NCI-H524 treated with DMSO at 0.1 percent for 48 hours (cell line): ENCODE measurements around the gene DPYSL4.
"Not testable (repeated sequence)": the region's sequence is repeated elsewhere in the genome, so short reads cannot be mapped to it uniquely, and the experiment has no call there.

Source experiments
- DNase-seq: peaks from one replicate; lab custom pipeline; 2025; lab: John Stamatoyannopoulos, UW

The DPYSL4 gene

DNA sequence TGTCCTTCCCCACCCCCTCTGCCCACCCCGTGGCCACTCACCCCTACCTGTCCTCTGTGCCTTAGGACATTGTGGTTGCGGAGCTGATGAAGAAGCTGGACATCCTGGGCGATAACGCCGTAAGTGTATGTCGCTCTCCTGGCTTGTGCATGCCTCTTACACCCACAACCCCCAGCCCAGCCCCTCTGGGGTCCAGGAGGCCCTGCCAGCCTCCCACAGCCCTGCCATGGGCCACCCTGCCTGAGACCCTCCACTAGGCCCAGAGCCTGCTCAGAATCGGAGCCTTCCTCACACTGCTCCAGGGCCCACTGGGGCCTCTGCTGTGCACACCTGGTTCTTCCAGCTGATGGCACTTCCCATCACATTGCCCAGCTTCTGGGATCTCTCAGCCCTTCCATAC, 36.8 kb upstream of the DPYSL4 start:
- no peak for DNase-seq

DNA sequence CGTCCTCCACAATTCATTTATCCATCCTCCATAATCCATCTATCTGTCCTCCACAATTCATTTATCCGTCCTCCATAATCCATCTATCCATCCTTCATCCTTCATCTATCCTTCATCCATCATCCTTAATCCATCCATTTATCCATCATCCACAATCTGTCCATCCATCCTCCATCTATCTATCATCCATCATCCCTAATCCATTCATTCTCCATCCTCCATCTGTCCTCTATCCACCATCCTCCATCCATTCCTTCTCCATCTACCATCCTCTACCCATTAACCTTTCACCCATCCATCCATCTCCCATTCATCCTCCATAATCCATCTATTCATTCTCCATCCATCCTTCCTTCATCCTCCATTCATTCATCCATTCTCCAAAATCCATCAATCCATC, 36.0 kb upstream of the DPYSL4 start:
- no peak for DNase-seq

DNA sequence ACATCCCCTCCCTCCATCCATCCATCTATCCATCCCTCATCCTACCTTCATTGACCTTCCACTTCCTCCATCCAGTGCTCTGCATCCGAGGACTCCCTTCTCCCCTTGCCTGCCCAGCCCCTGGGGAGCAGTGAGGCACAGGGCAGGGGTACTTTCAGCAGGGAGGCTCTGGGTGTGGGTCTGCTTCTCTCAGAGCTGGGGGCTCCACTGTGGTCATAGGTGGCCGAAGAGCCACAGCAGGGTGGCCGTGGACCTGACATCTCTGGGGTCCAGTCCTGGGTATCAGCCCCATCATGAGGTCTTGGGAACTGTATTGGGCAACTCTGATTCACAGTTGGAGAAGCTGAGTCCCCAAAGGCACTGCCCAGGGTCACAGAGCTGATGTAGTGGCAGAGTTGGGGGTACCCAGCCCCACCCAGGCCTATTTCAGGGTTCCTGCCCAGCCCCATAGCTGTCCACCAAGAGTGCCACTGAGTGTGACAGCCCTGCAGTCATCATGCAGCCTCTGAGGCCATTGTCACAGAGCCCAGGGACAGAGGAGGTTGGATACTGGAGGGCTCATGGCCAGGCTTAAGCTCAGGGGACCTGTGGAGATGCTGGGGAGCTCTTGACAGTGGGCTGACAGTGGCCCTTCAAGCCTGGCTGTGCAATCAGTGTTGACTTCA, 35.3 kb upstream of the DPYSL4 start:
- DNase-seq = no peak

DNA sequence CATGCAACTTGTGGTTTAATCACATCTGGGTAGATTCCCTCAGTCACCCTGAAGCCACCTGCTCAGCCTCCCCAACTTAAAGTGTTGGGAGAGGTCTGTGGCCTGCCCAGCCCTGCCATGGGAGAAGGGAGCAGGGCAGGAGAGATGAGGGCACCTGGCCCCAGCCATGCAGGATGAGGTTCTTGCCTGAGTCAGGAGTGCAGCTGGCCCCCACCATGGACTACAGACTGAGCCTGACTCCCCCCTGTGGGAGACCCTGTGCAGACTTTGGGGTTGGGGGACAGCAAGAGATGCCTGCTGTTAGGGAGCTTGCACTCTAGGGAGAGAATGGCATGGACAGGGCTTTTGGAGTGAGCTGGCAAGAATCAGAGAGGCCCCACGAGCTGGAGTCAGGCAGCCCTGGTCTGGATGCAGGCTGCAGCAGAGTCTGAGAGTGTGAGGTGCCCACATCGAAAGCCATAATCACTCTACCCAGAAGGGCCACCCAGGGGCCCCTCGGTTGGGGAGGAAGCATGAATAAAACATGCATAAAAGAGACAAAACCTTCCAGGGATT, 34.7 kb upstream of the DPYSL4 start:
- DNase-seq = no peak

DNA sequence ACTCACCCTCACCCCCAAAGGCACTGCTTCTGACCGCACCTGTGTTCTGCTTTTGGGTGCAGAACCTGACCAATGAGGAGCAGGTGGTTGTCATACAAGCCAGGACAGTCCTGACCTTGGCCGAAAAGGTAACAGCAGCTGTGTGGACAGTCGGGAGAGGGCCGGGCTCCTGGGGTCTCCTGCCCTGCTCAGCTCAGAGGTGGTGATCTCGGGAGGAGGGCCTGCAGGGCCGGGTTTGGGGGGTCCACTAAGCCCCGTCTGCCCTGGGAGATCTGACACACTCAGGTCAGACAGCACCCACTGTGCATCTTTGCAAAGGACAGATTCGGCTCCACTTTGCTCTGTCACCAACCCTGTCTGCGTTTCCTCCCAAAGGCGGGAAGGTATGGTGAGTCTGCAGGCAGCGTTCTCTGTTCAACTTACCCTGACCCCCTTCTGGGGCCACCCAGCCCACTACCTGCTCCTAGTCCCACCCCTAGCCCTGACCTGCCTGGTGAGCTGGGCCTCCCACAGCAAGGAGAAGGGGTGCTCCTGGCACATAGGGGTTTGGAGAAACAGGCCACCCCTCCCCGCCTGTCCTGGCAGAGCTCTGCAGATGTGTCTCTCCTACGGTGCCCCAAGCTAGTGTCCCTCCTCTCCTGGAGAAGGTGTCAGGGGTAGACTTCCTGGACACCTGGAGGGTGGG, 33.7 kb upstream of the DPYSL4 start:
- DNase-seq = no peak

DNA sequence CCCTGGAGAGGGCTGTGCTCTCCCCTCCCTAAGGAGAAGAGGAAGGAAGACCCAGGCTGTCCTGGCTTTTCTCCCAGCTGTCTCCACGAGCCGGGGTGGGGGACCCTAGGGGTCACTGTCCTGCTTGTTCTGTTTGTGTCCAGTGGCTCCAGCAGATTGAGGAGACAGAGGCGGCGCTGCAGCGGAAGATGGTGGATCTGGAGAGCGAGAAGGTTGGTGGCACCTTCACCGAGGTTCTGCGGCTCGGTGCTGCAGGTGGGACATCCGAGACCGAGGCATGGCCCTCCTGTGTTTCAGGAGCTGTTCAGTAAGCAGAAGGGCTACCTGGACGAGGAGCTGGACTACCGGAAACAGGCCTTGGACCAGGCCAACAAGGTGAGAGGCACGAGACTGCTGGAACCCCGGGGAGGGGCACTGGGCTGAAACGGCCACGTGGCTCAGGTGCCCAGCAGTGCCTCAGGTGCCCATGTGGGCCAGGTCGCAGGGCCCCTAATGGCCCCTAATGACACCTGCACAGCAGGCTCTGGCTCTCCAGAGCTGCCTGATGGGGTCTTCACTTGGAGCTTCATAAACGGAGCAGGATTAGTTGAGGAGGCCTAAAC, 33.0 kb upstream of the DPYSL4 start:
- DNase-seq = no peak

DNA sequence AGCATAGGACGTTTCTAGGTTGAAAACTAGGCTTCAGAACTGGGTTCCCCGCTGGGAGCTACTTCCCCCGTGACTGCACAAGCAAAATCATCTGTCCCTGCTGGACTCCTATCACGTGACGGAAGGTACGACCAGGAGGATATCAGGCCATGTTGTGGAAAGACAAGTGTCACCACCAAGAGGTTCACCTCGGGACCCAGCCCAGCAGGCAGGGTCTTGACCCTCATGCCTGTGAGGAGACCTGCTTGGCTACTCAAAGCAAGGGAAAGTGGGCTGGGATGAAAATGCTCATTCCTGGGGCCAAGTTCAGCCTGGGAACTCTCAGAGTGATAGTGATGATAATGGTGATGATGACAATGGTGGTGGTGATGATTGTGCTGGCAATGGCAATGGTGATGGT, 32.3 kb upstream of the DPYSL4 start:
- no peak for DNase-seq

DNA sequence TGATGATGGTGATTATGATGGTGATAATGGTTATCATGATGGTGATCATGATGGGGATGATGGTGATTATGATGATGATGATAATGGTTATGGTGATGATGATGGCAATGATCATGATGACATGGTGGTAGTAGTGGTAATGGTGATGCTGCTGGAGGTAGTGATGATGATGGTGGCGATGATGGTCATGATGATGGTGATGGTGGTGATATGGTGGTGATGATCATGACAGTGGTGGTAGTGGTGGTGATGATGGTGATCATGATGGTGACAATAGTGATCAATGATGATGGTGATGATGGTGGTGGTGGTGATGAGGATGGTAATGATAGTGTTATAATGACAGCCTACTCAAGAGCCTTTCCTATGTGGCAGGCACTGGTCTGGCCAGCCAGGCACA, 31.8 kb upstream of the DPYSL4 start:
- no peak for DNase-seq

DNA sequence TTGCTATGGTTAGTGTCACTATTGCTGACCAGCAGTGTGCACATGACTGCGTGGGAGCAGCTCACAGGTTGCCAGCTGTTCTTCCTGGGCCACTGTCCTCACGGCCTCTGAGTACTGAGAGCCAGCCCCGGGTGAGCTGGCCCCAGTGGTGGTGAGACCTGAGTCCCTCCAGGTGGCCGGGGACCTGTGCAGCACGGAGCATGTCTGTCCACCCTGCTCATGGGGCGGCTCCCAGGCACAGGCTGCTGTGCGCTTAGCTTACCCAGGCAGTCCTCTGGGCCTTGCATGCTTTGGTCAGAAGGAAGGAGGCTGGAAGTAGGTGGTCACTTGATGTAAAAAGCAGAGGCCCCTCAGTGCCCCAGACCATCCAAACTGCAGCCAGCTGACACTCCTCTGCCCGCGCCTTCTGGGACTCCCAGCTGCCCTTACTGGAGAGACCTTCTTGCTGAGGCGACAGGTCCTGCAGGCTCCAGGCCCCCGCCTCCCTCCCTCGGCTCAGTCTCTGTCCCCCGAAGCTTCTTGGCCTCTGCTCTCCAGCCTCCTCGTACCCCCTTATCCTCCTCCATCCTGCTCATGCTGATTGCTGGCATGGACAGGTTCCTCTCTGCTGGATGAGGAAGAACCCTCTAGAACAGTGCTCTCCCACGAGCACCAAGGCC, 30.9 kb upstream of the DPYSL4 start:
- no peak for DNase-seq

DNA sequence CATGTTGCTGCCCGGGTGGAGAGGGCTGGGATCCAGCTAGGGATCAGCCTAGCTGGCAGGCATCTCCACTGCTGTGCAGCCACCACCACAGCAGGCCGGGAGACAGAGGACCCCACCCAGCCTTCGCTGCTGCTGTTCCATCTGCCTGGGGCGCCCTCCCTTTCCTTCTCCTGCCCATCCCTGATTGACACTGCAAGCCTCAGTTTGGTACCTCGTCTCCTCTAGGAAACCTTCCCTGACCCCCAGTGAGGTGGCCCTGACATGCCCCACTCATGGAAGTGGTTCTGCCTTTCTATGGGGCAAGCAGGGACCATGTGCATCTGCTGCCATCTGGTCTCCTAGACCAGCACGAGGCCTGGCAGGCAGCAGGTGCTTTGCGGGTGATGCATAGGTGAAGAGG, 30.4 kb upstream of the DPYSL4 start:
- no peak for DNase-seq

DNA sequence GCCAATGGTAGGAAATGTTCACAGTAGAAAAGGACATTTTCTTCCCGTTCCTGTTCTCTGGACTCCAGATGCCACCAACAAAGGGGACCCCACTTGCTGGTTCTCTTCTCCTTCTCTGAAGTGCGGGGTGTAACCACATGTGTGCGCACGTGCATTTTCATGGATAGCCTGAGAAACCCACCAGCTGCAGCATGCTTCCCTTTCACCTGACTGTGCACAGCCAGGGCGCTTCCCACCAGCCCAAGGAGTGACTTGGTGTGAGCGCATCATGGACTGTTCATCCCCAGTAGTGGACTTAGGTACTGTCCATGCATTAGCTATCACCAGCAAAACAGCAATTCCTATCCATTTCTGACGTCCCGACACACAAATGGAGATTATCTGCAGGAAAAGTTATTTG, 29.6 kb upstream of the DPYSL4 start:
- DNase-seq = no peak

DNA sequence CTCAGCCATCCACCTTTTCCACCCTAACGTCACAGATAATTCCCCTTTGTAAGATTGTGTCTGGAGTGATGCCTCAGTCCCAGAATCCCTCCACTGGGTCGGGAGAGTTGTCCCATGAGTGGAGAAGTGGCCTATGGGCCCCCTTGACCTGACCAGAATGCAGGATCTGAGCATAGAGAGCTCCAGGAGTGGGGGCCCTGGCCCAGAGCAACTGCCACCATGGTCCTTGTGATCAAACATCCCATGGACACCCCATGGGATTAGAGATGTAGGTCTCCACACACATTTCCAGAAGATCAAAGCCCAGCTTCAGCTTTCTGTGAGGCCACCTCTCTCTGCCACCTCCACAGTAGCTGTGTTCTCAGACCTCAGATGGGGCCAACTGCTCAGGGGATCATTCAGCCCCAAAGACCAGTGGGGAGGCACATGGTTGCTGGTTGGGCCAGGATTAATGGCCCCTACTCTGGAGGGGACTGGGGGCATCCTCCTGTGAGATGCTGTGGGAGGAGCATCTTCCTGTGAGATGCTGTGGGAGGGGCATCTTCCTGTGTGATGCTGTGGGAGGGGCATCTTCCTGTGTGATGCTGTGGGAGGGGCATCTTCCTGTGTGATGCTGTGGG, 28.5 kb upstream of the DPYSL4 start:
- DNase-seq = no peak

DNA sequence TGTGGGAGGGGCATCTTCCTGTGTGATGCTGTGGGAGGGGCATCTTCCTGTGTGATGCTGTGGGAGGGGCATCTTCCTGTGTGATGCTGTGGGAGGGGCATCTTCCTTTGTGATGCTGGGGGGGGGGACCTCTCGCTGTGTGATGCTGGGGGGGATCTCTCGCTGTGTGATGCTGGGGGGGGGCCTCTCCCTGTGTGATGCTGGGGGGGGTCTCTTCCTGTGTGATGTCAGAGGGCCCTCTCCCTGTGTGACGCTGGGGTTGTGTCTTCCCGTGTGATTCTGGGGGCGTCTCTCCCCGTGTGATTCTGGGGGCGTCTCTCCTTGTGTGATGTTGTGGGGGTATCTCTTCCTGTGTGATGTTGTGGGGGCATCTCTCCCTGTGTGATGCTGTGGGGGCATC, 27.9 kb upstream of the DPYSL4 start:
- no peak for DNase-seq

DNA sequence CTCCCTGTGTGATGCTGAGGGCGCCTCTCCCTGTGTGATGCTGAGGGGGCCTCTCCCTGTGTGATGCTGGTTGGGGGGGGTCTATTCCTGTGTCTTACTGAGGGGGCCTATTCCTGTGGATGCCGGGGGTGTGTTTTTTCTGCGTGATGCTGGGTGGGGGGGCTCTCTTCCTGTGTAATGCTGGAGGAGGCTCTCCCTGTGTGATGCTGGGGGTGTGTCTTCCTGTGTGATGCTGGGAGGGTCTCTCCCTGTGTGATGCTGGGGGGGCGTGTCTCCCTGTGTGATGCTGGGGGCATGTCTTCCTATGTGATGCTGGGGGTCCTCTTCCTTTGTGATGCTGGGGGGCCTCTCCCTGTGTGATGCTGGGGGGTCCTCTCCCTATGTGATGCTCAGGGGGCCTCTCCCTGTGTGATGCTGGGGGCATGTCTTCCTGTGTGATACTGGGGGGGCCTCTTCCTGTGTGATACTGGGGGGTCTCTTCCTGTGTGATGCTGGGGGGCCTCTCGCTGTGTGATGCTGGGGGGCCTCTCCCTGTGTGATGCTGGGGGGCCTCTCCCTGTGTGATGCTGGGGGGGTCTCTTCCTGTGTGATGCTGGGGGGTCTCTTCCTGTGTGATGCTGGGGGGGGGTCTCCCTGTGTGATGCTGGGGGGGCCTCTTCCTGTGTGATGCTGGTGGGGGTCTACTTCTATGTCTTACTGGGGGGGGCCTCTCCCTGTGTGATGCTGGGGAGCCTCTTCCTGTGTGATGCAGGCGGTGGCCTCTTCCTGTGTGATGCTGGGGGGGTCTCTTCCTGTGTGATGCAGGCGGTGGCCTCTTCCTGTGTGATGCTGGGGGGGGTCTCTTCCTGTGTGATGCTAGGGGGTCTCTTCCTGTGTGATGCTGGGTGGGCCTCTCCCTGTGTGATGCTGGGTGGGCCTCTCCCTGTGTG, 27.2 kb upstream of the DPYSL4 start:
- not testable (repeated sequence) for DNase-seq

DNA sequence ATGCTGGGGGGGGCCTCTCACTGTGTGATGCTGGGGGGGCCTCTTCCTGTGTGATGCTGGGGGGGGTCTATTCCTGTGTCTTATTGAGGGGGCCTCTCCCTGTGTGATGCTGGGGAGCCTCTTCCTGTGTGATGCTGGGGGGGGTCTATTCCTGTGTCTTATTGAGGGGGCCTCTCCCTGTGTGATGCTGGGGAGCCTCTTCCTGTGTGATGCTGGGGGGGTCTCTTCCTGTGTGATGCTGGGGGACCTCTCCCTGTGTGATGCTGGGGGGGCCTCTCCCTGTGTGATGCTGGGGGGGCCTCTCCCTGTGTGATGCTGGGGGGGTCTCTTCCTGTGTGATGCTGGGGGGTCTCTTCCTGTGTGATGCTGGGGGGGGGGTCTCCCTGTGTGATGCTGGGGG, 26.5 kb upstream of the DPYSL4 start:
- DNase-seq = not testable (repeated sequence)

DNA sequence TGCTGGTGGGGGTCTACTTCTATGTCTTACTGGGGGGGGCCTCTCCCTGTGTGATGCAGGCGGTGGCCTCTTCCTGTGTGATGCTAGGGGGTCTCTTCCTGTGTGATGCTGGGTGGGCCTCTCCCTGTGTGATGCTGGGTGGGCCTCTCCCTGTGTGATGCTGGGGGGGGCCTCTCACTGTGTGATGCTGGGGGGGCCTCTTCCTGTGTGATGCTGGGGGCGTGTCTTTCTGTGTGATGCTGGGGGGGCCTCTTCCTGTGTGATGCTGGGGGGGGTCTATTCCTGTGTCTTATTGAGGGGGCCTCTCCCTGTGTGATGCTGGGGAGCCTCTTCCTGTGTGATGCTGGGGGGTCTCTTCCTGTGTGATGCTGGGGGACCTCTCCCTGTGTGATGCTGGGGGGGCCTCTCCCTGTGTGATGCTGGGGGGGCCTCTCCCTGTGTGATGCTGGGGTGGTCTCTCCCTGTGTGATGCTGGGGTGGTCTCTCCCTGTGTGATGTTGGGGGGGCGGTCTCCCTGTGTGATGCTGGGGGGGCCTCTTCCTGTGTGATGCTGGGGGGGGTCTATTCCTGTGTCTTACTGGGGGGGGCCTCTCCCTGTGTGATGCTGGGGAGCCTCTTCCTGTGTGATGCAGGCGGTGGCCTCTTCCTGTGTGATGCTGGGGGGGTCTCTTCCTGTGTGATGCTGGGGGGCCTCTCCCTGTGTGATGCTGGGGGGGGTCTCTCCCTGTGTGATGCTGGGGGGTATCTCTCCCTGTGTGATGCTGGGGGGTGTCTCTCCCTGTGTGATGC, 25.7 kb upstream of the DPYSL4 start:
- DNase-seq = not testable (repeated sequence)

DNA sequence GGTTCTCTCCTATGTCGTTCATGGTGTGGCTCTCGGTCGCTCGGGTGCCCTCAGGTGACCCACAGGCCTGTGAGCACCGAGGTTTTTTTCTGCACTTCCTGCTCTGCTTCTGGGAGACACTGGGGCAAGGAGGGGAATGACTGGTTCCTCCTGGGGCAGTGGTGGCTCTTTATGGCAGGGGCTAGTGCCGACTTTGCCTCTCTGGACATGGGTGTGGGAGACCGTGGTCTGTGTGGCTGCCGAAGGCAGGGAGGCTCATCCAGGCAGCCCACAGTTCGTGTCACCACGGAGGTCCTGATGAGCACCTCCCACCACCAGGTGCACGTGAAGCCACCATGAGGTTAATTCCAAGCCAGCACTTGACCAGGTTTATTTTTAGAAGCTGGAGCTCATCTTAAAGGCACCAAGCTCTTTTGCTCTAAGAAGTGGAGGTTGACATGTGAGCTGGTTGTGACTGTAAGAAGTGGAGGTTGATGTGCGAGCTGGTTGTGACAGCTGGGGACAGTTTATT, 24.7 kb upstream of the DPYSL4 start:
- no peak for DNase-seq

DNA sequence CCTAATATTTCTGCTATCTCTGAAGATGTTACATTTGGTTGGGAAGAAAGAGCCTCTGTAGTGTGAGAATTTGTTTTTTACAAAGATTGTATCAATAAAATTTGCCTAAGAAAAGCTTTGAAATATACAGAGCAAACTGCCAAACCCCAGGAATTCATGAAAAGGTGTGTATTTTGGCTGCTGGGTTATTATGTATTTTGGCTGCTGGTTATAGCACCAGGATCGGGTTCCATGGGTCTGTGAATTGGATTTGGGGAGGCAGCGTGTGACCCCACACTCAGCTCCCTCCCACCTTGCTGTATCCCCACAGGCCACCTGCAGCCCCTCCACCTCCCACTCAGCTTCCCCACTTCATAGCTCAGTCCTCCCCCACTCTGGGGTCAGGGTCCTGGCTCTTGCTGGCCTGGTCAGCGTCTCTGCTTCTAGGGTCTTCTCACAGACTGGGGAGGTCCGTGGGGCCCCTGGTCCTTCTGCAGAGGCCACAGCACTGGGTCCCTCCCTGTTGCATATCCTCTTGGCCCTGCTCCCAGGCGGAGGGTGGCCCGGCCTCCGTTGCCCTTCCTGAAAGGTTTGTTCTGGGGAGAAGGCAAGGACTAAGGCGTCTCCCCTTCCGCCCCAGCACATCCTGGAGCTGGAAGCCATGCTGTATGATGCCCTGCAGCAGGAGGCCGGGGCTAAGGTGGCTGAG, 24.0 kb upstream of the DPYSL4 start:
- DNase-seq = no peak

DNA sequence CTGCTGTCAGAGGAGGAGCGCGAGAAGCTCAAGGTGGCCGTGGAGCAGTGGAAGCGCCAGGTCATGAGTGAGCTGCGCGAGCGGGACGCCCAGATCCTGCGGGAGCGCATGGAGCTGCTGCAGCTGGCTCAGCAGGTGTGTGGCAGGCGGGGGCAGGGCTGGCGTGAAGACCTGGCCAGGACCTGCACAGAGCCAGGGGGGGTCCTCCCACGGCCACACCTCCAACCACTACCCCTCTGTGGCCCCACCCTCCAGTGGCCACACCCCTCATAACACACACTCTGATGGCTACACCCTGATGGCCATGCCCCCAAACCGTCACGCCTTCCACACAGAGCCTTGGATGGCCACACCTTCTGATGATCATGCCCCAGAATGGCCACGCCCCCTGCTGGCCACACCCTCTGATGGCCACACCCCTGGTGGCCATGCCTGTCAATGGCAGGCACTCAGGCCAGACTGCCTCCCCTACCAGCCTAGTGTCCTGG, 23.4 kb upstream of the DPYSL4 start:
- DNase-seq = no peak
